Sciatic nerve (tissue), 2 donors: Measurements from ENCODE around the gene GPX7. TPM values are rescaled to one million over a fixed set of nuclear protein-coding genes. Genes with fewer than 3 reads are reported as not detected.

Experiments
- ATAC-seq: fragments of 200-7000 bp; cut with Tn5 transposase; one replicate; pipeline ENCODE4 v1.9.1; 2020; ENCODE audit warnings: mild to moderate bottlenecking, moderate library complexity
- DNase-seq: peaks from one replicate; pipeline ENCODE4 v3.0.0-alpha.2; 2020; ENCODE audit warnings: low spot score
- intact Hi-C: fragments of 100-400 bp; cut with DNase I; formaldehyde crosslinking; loops from one replicate; pipeline ENCODE4 v1.14.2; 2022
- total RNA-seq: library from RNA; stranded (reverse); fragmentation: NEBNext Ultra II Directional; extraction: Animal tissue kit (Norgen Biotek cat#: 25700); gene quantifications from one replicate; pipeline ENCODE4 v1.2.1, GENCODE V29; 2021
- donor health status: DM: no; HTN: no; CAD: no.
- donor health status: DM: no; HTN: no; CAD: no.

Gene GPX7
- total RNA-seq, 1 donor from 2014 or later, result 12.2 TPM

- intact Hi-C loops, result no loop called here
- ATAC-seq, result no peak
These were observed 13.4 kb downstream of the GPX7 start for GRCh38 chr1:52615489-52616042.

GRCh38 chr1:52621950-52622349 lies 19.8 kb downstream of the GPX7 start:
- intact Hi-C loops, result no loop called here
- ATAC-seq (no peak), DNase-seq (no peak)

More at GRCh38 chr1:52615489-52616042, 13.4 kb downstream of the GPX7 start:
- DNase-seq, result no peak

- ATAC-seq (no peak), DNase-seq (no peak)
- intact Hi-C loops, result no loop called here
These were observed 21.6 kb downstream of the GPX7 start for GRCh38 chr1:52623812-52624211.

DNA sequence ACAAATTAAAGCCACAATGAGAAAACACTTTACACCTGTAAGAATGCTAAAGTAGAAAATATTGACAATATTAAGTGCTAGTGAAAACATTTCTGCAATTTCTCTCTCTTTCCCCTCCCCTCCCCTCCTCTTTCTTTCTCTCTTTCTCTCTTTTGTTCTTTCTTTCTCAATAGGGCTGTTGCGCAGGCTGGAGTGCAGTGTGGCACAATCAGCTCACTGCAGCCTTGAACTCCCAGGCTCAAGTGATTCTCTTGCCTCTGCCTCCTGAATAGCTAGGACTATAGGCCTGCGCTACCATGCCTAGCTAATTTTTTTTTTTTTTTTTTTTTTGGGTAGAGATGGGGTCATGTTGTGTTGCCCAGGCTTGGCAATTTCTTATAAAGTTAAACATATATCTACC lies 24.9 kb downstream of the GPX7 start:
- no peak for ATAC-seq
- DNase-seq, result peak; percentile 3
- intact Hi-C loops, result no loop called here

GRCh38 chr1:52628614-52629324 lies 26.6 kb downstream of the GPX7 start:
- intact Hi-C loops, result no loop called here
- ATAC-seq, result peak; percentile 52

GRCh38 chr1:52629325-52629643 lies 27.1 kb downstream of the GPX7 start:
- intact Hi-C loops, result no loop called here
- ATAC-seq (peak; percentile 83), DNase-seq (peak; percentile 67)

More at GRCh38 chr1:52628614-52629324, 26.6 kb downstream of the GPX7 start:
- no peak for DNase-seq

- ATAC-seq, result no peak
- no peak for DNase-seq
- intact Hi-C loops, result no loop called here
These were observed 27.5 kb downstream of the GPX7 start for GRCh38 chr1:52629667-52630066.

DNA sequence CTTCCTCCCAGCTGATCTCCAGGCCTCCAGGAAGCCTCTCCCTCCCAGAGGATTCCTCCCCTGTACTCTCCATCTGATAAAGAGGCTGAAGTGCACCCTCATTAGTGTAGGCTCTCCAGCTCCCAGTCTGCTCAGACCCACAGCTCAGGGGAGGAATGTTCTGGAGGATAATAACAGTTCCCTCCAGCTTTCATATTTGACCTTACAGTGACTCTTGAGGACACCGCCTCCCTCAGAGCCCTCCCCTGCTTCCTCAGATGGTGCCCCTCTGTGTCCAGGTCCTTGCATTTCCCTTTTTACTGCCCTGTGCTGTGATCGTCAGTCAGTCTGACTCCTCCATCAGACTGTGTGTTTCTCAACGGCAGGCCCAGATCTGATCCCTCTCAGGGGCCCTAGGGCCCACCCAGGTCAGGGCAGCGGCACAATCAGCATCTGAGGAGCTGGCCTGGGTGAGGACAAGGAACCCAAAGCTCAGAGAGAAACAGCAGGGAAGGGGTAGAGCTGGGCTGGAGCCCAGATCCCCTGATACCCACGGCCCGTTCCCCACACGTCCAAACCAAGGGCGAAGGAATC lies 29.7 kb downstream of the GPX7 start:
- DNase-seq, result no peak
- intact Hi-C loops, result no loop called here
- peak; percentile 60 for ATAC-seq

DNA sequence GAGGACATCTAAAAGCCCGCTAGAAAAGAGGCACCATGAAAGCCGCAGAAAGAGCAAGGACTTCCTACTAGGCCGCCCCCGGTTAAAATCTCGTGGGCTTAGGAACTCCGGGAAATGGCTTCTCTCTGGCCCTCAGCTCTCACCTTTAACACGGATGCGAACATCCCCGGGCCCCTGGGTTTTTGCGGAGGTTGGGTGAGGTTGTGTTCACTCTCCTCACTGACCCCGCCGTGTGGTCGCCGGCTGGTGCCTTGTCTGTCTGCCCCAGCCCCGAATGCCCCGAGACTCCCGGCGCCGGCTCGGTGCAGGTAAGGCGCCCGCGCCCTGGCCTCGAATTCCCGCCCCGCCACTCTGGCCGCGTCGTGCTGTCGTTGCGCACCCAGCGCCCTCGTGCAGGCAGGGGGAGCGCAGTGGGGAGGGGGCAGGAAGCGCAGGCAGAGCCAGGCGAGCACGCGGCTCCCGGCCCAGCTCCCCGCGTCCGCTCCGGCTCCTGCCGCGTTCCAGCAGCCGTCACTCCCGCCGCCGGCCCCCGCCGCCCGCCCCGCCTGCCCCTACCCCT lies 30.6 kb downstream of the GPX7 start, which contains the start of gene SHISAL2A:
SHISAL2A (plus strand) TSS at position 437 of the 559 bp plus-strand sequence. CDS start 326 bp downstream, outside the sequence.
- intact Hi-C loops, result no loop called here
- DNase-seq (peak; percentile 61), ATAC-seq (peak; percentile 46)

DNA sequence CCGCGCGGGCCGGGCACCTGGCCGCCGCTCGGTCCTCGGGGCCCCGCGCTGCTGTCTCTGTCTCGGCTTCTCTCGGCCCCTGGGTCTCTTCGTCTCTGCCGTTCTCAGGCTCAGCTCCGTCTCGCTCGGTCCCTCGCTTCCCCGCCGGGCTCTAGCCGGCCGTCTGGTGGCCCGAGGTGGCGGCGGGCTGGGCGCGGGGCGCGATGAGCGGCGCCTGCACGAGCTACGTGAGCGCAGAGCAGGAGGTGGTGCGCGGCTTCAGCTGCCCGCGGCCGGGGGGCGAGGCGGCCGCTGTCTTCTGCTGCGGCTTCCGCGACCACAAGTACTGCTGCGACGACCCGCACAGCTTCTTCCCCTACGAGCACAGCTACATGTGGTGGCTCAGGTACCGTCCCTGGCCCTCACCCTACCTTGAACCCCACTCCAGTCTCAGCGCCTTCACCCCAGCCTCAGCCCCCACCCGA lies 31.2 kb downstream of the GPX7 start:
- ATAC-seq (no peak), DNase-seq (no peak)
- intact Hi-C loops, result no loop called here

GRCh38 chr1:52634111-52634510 lies 31.9 kb downstream of the GPX7 start:
- DNase-seq (no peak), ATAC-seq (no peak)
- intact Hi-C loops, result no loop called here

- intact Hi-C loops, result no loop called here
- no peak for ATAC-seq
- no peak for DNase-seq
These were observed 33.3 kb downstream of the GPX7 start for GRCh38 chr1:52635321-52636089.

DNA sequence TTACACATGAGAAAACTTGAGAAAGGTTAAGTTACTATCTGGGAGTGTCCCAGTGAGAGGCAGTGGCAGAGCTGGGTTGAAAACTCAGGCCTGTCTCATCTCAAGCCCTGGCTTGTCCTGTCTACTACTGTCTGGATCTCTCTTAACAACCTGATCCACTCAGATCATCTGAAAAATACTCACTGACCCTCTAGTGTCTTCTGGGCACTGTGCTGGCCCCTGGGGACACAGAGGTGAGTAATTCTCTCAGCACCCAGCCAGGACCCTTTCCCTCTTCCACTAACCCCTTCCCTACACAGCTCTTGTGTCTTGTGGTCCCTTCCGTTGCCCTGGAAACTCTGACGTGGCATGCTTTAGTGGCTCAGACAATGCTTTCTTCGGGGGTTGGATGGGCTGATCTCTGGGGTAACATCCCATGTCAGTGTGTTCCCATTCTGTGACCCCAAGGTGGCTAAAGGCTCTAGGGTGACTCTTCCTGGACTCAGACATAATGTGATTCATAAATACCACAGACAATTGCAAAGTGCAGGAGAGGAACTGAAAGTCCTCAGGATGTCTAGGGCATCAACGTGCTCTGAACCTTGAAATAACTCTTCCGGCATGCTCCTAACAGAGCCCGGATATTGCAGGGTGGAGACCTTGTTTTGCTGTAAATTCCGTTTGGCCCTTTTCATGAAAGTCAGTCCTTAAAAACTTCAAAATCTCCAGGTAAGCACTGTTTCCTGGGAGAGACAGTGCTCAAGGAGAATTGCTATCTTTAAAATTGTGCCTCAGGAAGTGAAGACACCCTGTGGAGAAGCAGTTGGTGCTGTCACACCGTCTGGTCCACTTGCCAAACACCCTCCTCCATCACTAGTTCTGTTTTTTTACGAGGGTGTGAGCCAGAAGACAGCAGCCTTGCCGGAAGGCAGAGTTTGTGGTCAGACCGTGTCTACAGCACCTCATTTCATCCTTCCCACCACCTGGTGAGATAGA lies 34.8 kb downstream of the GPX7 start:
- ATAC-seq, result no peak
- intact Hi-C loops, result no loop called here
- DNase-seq, result no peak

GRCh38 chr1:52637946-52638345 lies 35.8 kb downstream of the GPX7 start:
- DNase-seq (no peak), ATAC-seq (no peak)
- intact Hi-C loops, result no loop called here

GRCh38 chr1:52640697-52641096 lies 38.5 kb downstream of the GPX7 start:
- no peak for ATAC-seq

DNA sequence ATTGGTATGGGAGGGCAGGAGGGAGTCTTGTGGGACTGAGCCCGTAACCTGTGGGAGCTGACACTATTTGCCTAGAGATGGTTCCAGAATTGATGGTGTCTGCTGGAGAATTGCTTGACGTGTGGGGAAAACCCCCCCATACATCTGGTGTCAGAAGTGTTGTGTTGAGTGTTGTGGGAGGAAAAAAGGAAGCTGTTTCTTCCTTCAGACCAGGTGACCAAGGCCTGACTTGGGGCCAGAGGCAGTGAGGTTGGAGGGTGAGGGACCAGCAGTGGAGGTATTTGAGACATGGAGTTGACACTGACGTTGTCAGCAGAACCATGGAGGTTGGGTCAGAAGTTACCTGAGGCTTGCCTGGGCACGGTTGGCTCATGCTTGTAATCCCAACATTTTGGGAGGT lies 39.1 kb downstream of the GPX7 start:
- ATAC-seq (no peak), DNase-seq (no peak)
- intact Hi-C loops, result no loop called here

More at GRCh38 chr1:52640697-52641096, 38.5 kb downstream of the GPX7 start:
- intact Hi-C loops, result no loop called here
- no peak for DNase-seq

DNA sequence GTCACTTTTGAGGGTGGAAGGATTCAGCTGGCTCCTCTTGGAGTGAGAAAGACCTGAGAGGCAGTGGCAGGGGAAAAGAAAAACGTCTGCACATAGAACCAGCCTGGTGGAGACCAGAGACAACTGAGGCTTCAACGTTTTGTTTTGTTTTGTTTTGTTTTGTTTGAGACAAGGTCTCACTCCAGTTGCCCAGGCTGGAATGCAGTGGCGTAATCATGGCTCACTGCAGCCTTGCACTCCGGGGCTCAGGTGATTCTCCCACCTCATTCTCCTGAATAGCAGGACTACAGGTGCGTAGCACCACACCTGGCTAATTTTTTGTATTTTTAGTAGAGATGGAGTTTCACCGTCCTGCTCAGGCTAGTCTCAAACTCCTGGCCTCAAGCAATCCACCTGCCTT lies 43.1 kb downstream of the GPX7 start:
- ATAC-seq (no peak), DNase-seq (no peak)
- intact Hi-C loops, result no loop called here

- ATAC-seq, result no peak
- DNase-seq, result no peak
- intact Hi-C loops, result no loop called here
These were observed 49.7 kb downstream of the GPX7 start for GRCh38 chr1:52651904-52652303.
